ENCODE measurements around the gene CIRBP. TPM values are rescaled to one million over a fixed set of nuclear protein-coding genes. Genes with fewer than 3 reads are reported as not detected.

The CIRBP gene
- total and polyA plus RNA-seq, 2 of the 13 experiments (the other 11 are each of a cell fraction or from before 2014, with no cell fraction given) = 133 to 140 TPM

DNA sequence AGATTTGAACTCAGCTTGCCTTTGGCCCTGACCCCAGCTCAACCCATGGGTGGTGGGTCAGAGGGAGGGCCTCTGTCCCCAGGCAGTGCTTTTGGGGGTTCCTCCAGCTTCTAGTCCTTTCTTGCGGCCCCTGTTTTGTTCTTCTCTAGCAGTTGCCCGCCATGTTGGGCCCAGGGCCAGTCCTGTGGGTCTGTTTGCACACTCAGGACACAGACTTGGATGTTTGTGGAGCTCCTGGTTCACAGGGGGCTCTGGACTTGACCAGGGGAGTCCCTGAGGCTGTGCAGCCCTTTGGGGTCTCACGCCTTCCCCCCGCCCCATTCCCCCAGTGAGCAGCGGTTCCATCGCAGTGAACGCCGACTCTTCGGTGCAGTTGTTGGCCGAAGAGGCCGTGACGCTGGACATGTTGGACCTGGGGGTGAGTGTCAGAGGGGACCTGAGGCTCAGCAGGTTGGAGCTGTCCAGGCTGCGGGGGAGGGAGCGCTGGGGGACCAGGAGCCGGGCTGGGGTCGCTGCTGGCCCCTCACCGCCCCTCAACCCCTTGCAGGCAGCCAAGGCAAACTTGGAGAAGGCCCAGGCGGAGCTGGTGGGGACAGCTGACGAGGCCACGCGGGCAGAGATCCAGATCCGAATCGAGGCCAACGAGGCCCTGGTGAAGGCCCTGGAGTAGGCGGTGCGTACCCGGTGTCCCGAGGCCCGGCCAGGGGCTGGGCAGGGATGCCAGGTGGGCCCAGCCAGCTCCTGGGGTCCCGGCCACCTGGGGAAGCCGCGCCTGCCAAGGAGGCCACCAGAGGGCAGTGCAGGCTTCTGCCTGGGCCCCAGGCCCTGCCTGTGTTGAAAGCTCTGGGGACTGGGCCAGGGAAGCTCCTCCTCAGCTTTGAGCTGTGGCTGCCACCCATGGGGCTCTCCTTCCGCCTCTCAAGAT, 25.1 kb upstream of the CIRBP start (continued):
- TF ChIP-seq, protein P1, sequence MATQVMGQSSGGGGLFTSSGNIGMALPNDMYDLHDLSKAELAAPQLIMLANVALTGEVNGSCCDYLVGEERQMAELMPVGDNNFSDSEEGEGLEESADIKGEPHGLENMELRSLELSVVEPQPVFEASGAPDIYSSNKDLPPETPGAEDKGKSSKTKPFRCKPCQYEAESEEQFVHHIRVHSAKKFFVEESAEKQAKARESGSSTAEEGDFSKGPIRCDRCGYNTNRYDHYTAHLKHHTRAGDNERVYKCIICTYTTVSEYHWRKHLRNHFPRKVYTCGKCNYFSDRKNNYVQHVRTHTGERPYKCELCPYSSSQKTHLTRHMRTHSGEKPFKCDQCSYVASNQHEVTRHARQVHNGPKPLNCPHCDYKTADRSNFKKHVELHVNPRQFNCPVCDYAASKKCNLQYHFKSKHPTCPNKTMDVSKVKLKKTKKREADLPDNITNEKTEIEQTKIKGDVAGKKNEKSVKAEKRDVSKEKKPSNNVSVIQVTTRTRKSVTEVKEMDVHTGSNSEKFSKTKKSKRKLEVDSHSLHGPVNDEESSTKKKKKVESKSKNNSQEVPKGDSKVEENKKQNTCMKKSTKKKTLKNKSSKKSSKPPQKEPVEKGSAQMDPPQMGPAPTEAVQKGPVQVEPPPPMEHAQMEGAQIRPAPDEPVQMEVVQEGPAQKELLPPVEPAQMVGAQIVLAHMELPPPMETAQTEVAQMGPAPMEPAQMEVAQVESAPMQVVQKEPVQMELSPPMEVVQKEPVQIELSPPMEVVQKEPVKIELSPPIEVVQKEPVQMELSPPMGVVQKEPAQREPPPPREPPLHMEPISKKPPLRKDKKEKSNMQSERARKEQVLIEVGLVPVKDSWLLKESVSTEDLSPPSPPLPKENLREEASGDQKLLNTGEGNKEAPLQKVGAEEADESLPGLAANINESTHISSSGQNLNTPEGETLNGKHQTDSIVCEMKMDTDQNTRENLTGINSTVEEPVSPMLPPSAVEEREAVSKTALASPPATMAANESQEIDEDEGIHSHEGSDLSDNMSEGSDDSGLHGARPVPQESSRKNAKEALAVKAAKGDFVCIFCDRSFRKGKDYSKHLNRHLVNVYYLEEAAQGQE (IDR thresholded peaks at IDR 0.05; ENCODE audit: borderline replicate concordance in 1 of 2, low read depth in 1 of 2, low read length in 2 of 2) = no peak
- TF ChIP-seq, protein P2, sequence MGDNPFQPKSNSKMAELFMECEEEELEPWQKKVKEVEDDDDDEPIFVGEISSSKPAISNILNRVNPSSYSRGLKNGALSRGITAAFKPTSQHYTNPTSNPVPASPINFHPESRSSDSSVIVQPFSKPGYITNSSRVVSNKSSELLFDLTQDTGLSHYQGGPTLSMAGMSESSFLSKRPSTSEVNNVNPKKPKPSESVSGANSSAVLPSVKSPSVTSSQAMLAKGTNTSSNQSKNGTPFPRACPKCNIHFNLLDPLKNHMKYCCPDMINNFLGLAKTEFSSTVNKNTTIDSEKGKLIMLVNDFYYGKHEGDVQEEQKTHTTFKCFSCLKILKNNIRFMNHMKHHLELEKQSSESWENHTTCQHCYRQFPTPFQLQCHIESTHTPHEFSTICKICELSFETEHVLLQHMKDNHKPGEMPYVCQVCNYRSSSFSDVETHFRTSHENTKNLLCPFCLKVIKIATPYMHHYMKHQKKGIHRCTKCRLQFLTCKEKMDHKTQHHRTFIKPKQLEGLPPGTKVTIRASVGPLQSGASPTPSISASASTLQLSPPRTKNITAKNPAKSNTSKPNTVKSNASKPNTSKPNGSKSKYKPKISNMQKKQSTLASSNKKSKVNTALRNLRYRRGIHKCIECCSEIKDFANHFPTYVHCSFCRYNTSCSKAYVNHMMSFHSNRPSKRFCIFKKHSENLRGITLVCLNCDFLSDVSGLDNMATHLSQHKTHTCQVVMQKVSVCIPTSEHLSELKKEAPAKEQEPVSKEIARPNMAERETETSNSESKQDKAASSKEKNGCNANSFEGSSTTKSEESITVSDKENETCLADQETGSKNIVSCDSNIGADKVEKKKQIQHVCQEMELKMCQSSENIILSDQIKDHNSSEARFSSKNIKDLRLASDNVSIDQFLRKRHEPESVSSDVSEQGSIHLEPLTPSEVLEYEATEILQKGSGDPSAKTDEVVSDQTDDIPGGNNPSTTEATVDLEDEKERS (CRISPR knock-in tag; IDR thresholded peaks at IDR 0.05) = no peak
- TF ChIP-seq ZNF333 (CRISPR knock-in tag; IDR thresholded peaks at IDR 0.05; ENCODE audit: borderline replicate concordance) = no peak
- TF ChIP-seq KAT2B (IDR thresholded peaks at IDR 0.05; ENCODE audit: borderline replicate concordance, low read depth, low read length) = no peak
- TF ChIP-seq, protein P3, sequence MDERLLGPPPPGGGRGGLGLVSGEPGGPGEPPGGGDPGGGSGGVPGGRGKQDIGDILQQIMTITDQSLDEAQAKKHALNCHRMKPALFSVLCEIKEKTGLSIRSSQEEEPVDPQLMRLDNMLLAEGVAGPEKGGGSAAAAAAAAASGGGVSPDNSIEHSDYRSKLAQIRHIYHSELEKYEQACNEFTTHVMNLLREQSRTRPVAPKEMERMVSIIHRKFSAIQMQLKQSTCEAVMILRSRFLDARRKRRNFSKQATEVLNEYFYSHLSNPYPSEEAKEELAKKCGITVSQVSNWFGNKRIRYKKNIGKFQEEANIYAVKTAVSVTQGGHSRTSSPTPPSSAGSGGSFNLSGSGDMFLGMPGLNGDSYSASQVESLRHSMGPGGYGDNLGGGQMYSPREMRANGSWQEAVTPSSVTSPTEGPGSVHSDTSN (CRISPR knock-in tag; IDR thresholded peaks at IDR 0.05) = no peak
- peak; percentile 30 for TF ChIP-seq HNRNPLL (IDR thresholded peaks at IDR 0.05; ENCODE audit: low read depth, low read length, poor library complexity, severe bottlenecking)
- TF ChIP-seq RFXANK (CRISPR knock-in tag; IDR thresholded peaks at IDR 0.05) = no peak
- TF ChIP-seq ZFY (CRISPR knock-in tag; IDR thresholded peaks at IDR 0.05) = peak; percentile 75
- TF ChIP-seq SRSF1 (optimal IDR thresholded peaks at IDR 0.05; ENCODE audit: low read depth, low read length) = no peak
- no peak for TF ChIP-seq GATA4 (IDR thresholded peaks at IDR 0.05; ENCODE audit: borderline replicate concordance, low read depth)
- TF ChIP-seq ARNTL (CRISPR knock-in tag; IDR thresholded peaks at IDR 0.05) = no peak
- TF ChIP-seq, protein P4, sequence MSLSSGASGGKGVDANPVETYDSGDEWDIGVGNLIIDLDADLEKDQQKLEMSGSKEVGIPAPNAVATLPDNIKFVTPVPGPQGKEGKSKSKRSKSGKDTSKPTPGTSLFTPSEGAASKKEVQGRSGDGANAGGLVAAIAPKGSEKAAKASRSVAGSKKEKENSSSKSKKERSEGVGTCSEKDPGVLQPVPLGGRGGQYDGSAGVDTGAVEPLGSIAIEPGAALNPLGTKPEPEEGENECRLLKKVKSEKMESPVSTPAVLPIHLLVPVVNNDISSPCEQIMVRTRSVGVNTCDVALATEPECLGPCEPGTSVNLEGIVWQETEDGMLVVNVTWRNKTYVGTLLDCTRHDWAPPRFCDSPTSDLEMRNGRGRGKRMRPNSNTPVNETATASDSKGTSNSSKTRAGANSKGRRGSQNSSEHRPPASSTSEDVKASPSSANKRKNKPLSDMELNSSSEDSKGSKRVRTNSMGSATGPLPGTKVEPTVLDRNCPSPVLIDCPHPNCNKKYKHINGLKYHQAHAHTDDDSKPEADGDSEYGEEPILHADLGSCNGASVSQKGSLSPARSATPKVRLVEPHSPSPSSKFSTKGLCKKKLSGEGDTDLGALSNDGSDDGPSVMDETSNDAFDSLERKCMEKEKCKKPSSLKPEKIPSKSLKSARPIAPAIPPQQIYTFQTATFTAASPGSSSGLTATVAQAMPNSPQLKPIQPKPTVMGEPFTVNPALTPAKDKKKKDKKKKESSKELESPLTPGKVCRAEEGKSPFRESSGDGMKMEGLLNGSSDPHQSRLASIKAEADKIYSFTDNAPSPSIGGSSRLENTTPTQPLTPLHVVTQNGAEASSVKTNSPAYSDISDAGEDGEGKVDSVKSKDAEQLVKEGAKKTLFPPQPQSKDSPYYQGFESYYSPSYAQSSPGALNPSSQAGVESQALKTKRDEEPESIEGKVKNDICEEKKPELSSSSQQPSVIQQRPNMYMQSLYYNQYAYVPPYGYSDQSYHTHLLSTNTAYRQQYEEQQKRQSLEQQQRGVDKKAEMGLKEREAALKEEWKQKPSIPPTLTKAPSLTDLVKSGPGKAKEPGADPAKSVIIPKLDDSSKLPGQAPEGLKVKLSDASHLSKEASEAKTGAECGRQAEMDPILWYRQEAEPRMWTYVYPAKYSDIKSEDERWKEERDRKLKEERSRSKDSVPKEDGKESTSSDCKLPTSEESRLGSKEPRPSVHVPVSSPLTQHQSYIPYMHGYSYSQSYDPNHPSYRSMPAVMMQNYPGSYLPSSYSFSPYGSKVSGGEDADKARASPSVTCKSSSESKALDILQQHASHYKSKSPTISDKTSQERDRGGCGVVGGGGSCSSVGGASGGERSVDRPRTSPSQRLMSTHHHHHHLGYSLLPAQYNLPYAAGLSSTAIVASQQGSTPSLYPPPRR (CRISPR knock-in tag; IDR thresholded peaks at IDR 0.05; ENCODE audit: borderline replicate concordance) = peak; percentile 31; the same call in 1 of the 2 replicates
- peak; percentile 16; the same call in 1 of the 2 replicates for TF ChIP-seq SP4 (CRISPR knock-in tag; IDR thresholded peaks at IDR 0.05)
- TF ChIP-seq ZNF256 (CRISPR knock-in tag; conservative IDR thresholded peaks at IDR 0.05) = no peak

Measured in HepG2 (cell line).